ENCODE measurements around the gene FKTN.

Gene FKTN

DNA sequence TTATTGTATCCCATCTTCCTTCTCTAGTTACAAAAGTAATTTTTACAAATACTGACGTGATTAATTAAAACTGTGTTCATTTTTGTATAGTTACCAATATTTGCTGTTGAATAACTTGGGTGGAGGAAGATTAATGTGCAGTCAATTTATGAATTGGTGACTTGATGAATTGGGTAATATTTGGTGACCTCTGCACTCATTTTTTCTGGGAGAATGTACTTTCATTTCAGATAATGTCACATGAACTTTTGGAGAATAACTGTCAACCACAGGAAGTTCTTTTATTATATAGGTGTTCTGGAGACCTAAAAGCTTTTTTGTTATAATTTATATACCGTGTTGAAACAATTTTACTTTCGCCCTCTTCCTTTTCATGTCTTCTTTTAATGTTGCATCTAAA lies 26.4 kb upstream of the FKTN start:
- POLR2A ChIA-PET = no interaction called here
- CTCF ChIA-PET = no interaction called here
- no peak for DNase-seq (ENCODE audit: extremely low spot score)
- TF ChIP-seq HDGF (IDR thresholded peaks at IDR 0.05; ENCODE audit: borderline replicate concordance) (no peak), FOXM1 (IDR thresholded peaks at IDR 0.05; ENCODE audit: borderline replicate concordance) (no peak), SP1 (IDR thresholded peaks at IDR 0.05) (no peak), SUZ12 (IDR thresholded peaks at IDR 0.05) (no peak), ARNT (IDR thresholded peaks at IDR 0.05) (no peak), BHLHE40 (IDR thresholded peaks at IDR 0.05; ENCODE audit: borderline replicate concordance) (no peak), TARDBP (IDR thresholded peaks at IDR 0.05) (no peak), FOXK2 (IDR thresholded peaks at IDR 0.05) (no peak), CTBP1 (IDR thresholded peaks at IDR 0.05; ENCODE audit: borderline replicate concordance) (no peak), ELF4 (IDR thresholded peaks at IDR 0.05) (no peak), LEF1 (IDR thresholded peaks at IDR 0.05; ENCODE audit: borderline replicate concordance) (no peak), L3MBTL2 (conservative IDR thresholded peaks at IDR 0.05) (no peak), NFRKB (IDR thresholded peaks at IDR 0.05) (no peak), FOXA1 (IDR thresholded peaks at IDR 0.05) (no peak), ZNF384 (IDR thresholded peaks at IDR 0.05) (no peak)
- TF ChIP-seq, protein P1, sequence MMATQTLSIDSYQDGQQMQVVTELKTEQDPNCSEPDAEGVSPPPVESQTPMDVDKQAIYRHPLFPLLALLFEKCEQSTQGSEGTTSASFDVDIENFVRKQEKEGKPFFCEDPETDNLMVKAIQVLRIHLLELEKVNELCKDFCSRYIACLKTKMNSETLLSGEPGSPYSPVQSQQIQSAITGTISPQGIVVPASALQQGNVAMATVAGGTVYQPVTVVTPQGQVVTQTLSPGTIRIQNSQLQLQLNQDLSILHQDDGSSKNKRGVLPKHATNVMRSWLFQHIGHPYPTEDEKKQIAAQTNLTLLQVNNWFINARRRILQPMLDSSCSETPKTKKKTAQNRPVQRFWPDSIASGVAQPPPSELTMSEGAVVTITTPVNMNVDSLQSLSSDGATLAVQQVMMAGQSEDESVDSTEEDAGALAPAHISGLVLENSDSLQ (IDR thresholded peaks at IDR 0.05) = no peak

DNA sequence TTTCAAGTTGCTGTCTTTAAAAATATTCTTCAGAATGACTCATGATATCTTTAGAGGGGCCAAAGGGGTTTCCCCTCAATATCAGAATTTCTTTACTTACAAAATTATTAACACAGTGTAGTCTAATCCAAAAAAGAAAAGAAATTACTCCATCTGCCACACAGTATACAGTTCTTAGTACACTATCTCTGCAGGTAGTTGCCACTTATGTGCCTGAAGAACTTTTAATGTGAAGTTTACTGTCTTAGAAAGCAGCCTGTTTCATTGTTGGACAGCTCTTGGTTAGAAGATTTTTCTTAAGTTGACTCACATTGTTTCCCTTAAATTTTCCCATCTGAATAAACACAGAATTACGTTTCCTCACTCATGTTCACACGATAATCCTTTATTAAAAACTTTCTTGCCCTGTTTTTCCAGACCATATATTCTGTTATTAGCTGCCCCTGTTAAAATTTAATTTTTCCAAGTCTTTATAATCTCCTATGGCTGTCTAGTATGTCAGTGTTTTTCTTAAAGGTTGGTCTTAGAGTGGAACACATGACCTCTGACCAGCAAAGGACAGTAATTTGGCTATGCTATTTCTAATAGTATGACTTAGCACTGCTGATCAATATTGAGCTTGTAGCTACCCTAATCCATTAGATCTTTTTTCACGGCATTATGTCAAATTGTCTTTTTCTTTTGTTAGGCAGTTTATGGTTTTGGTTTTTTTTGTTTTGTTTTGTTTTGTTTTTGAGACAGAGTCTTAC lies 21.8 kb upstream of the FKTN start:
- ChIA-PET CTCF (no interaction called here), POLR2A (no interaction called here)
- TF ChIP-seq LEF1 (IDR thresholded peaks at IDR 0.05; ENCODE audit: borderline replicate concordance) = no peak
- TF ChIP-seq NFRKB (IDR thresholded peaks at IDR 0.05) = no peak
- no peak for TF ChIP-seq HDGF (IDR thresholded peaks at IDR 0.05; ENCODE audit: borderline replicate concordance)
- no peak for TF ChIP-seq L3MBTL2 (conservative IDR thresholded peaks at IDR 0.05)
- TF ChIP-seq, protein P1 (IDR thresholded peaks at IDR 0.05) = no peak
- TF ChIP-seq TARDBP (IDR thresholded peaks at IDR 0.05) = no peak
- no peak for TF ChIP-seq ZNF384 (IDR thresholded peaks at IDR 0.05)
- TF ChIP-seq FOXA1 (IDR thresholded peaks at IDR 0.05) = no peak
- TF ChIP-seq SP1 (IDR thresholded peaks at IDR 0.05) = no peak
- TF ChIP-seq ELF4 (IDR thresholded peaks at IDR 0.05) = no peak
- TF ChIP-seq FOXM1 (IDR thresholded peaks at IDR 0.05; ENCODE audit: borderline replicate concordance) = no peak
- no peak for TF ChIP-seq ARNT (IDR thresholded peaks at IDR 0.05)
- TF ChIP-seq FOXK2 (IDR thresholded peaks at IDR 0.05) = no peak
- no peak for TF ChIP-seq CTBP1 (IDR thresholded peaks at IDR 0.05; ENCODE audit: borderline replicate concordance)
- no peak for TF ChIP-seq SUZ12 (IDR thresholded peaks at IDR 0.05)
- TF ChIP-seq BHLHE40 (IDR thresholded peaks at IDR 0.05; ENCODE audit: borderline replicate concordance) = no peak
- no peak for DNase-seq (ENCODE audit: extremely low spot score)

GRCh38 chr9:105539452-105539851 lies 18.5 kb upstream of the FKTN start:
- CTCF ChIA-PET = no interaction called here
- TF ChIP-seq SP1 (IDR thresholded peaks at IDR 0.05) (no peak), SUZ12 (IDR thresholded peaks at IDR 0.05) (no peak), BHLHE40 (IDR thresholded peaks at IDR 0.05; ENCODE audit: borderline replicate concordance) (no peak), FOXK2 (IDR thresholded peaks at IDR 0.05) (no peak), FOXA1 (IDR thresholded peaks at IDR 0.05) (no peak), HDGF (IDR thresholded peaks at IDR 0.05; ENCODE audit: borderline replicate concordance) (no peak), CTBP1 (IDR thresholded peaks at IDR 0.05; ENCODE audit: borderline replicate concordance) (no peak), LEF1 (IDR thresholded peaks at IDR 0.05; ENCODE audit: borderline replicate concordance) (no peak), ELF4 (IDR thresholded peaks at IDR 0.05) (no peak), ZNF384 (IDR thresholded peaks at IDR 0.05) (no peak), NFRKB (IDR thresholded peaks at IDR 0.05) (no peak), TARDBP (IDR thresholded peaks at IDR 0.05) (no peak), ARNT (IDR thresholded peaks at IDR 0.05) (no peak)
- TF ChIP-seq, protein P1 (IDR thresholded peaks at IDR 0.05) = no peak
- POLR2A ChIA-PET = no interaction called here
- no peak for DNase-seq (ENCODE audit: extremely low spot score)

DNA sequence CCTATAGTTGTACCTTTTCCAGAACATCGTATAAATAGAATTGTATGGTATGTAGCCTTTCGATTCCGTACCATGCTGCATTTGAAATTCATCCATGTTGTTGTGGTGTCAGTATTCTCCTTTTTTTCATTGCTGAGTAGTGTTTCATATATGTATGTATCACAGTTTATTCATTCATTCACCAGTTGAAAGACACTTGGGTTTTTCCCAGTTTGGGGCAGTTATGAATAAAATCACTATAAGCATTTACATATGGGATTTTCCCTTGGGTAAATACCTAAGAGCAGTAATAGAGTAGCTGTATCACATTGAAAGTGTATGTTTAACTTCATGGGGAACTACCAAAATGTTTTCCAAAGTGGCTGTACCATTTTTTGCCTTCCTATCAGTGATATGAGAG lies 16.1 kb upstream of the FKTN start:
- TF ChIP-seq, protein P1 (IDR thresholded peaks at IDR 0.05) = no peak
- TF ChIP-seq CTBP1 (IDR thresholded peaks at IDR 0.05; ENCODE audit: borderline replicate concordance) (no peak), LEF1 (IDR thresholded peaks at IDR 0.05; ENCODE audit: borderline replicate concordance) (no peak), ARNT (IDR thresholded peaks at IDR 0.05) (no peak), FOXM1 (IDR thresholded peaks at IDR 0.05; ENCODE audit: borderline replicate concordance) (no peak), NFRKB (IDR thresholded peaks at IDR 0.05) (no peak), FOXA1 (IDR thresholded peaks at IDR 0.05) (no peak), TARDBP (IDR thresholded peaks at IDR 0.05) (no peak), ELF4 (IDR thresholded peaks at IDR 0.05) (no peak), FOXK2 (IDR thresholded peaks at IDR 0.05) (no peak)
- no peak for DNase-seq (ENCODE audit: extremely low spot score)
- CTCF ChIA-PET = no interaction called here
- POLR2A ChIA-PET = no interaction called here

DNA sequence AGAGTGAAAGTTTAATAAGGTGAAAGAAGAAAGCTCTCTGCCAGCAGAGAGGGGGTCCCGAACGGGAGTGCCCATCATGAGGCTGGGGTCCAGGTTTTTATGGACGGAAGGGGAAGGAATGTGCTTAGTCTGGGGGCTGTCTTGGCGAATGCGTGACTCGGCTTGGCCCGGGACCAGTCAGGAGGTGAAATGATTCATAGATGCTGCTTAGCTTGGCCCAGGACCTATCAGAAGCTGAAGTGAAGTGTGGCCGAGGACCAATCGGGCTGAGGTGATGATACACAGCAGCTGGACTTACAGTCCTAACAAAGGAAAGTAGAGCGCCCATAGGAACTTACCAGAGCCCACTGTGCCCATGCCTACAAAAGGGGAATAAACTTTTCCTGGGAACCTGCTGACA lies 3.9 kb upstream of the FKTN start:
- ChIA-PET POLR2A (no interaction called here), CTCF (no interaction called here)
- TF ChIP-seq FOXM1 (IDR thresholded peaks at IDR 0.05; ENCODE audit: borderline replicate concordance) (no peak), CTBP1 (IDR thresholded peaks at IDR 0.05; ENCODE audit: borderline replicate concordance) (no peak), NFRKB (IDR thresholded peaks at IDR 0.05) (no peak)
- no peak for DNase-seq (ENCODE audit: extremely low spot score)

Measured in HEK293T (cell line).